Activated B cell treated with CpG ODN at 0.5 μM for 24 hours (primary cell): ENCODE data around the gene CETP. TPM values are rescaled to one million over a fixed set of nuclear protein-coding genes. Genes with fewer than 3 reads are reported as not detected.
"Not testable (repeated sequence)": the region's sequence is repeated elsewhere in the genome, so short reads cannot be mapped to it uniquely, and the experiment has no call there.

ENCODE experiments used
- ATAC-seq: fragments of 200-7000 bp; cut with Tn5 transposase; one replicate; pipeline ENCODE4 v1.10.0; 2021; ENCODE audit warnings: low read depth, mild to moderate bottlenecking, moderate library complexity
- CTCF ChIA-PET: fragments of 350-600 bp; sonication (Branson Sonifier 250); formaldehyde crosslinking; loops from one replicate; lab custom pipeline; 2021; ENCODE audit warnings: antibody characterized with exemption; lab: Charles Lee
- POLR2A ChIA-PET: fragments of 350-600 bp; sonication (Branson Sonifier 250); formaldehyde crosslinking; loops from one replicate; lab custom pipeline; 2021; ENCODE audit warnings: antibody characterized with exemption; lab: Charles Lee
- DNase-seq: peaks from one replicate; pipeline ENCODE4 v3.0.0; 2022
- H3K27ac Mint-ChIP-seq: one replicate; pipeline ENCODE4 v1.8.0; 2020; ENCODE audit warnings: mixed read lengths
- H3K27me3 Mint-ChIP-seq: one replicate; pipeline ENCODE4 v1.8.0; 2021; ENCODE audit warnings: mixed read lengths
- H3K36me3 Mint-ChIP-seq: one replicate; pipeline ENCODE4 v1.8.0; 2021; ENCODE audit warnings: low read depth, mixed read lengths
- H3K4me1 Mint-ChIP-seq: one replicate; pipeline ENCODE4 v1.8.0; 2021; ENCODE audit warnings: mixed read lengths
- H3K4me3 Mint-ChIP-seq: one replicate; pipeline ENCODE4 v1.8.0; 2020; ENCODE audit warnings: mild to moderate bottlenecking, mixed read lengths
- H3K9me3 Mint-ChIP-seq: one replicate; pipeline ENCODE4 v1.8.0; 2020; ENCODE audit warnings: mixed read lengths
- intact Hi-C: fragments of 100-400 bp; cut with micrococcal nuclease; formaldehyde crosslinking; loops from one replicate; pipeline ENCODE4 v1.15.1; 2024
- total RNA-seq: library from RNA; stranded (reverse); gene quantifications from 2 replicates; pipeline ENCODE4 v1.2.3, GENCODE V29; 2022
- TF ChIP-seq, protein P1 (sequence below): fragments of 200-600 bp; IDR thresholded peaks from one replicate; pipeline ENCODE4 v1.8.0; 2022; ENCODE audit warnings: antibody characterized with exemption, mild to moderate bottlenecking

Gene CETP
- total RNA-seq, 1 donor from 2014 or later: 1.4 TPM

DNA sequence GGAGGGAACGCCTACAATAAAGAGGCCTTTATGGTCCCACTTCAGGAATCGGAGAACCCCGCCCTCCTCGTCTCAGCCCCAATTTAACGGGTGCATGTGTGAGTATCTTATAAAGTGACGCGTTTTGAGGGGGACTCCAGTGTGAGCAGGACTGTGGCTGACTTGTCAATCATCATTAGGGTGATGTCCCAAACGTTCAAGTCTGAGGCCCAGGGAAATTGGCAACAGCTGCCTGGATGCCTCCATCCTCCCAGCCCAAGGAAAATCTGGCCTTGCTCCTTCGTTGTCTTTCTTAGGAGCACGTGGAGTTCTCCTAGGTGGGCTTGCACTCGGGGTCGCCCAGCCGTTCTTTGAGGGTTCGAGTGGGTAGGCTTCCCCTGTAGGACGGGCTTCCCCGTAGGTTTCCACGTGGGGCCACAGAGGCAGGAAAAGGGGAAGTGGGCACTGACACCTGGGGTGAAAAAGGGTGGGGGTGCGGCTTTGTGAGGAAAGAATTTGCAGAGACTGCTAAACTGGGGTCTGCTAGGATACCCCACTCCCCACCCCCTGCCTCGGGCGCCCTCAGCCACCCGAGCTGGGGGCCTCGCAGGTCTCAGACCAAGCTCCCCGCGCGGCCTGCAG lies 30.4 kb upstream of the CETP start:
- TF ChIP-seq, protein P1, sequence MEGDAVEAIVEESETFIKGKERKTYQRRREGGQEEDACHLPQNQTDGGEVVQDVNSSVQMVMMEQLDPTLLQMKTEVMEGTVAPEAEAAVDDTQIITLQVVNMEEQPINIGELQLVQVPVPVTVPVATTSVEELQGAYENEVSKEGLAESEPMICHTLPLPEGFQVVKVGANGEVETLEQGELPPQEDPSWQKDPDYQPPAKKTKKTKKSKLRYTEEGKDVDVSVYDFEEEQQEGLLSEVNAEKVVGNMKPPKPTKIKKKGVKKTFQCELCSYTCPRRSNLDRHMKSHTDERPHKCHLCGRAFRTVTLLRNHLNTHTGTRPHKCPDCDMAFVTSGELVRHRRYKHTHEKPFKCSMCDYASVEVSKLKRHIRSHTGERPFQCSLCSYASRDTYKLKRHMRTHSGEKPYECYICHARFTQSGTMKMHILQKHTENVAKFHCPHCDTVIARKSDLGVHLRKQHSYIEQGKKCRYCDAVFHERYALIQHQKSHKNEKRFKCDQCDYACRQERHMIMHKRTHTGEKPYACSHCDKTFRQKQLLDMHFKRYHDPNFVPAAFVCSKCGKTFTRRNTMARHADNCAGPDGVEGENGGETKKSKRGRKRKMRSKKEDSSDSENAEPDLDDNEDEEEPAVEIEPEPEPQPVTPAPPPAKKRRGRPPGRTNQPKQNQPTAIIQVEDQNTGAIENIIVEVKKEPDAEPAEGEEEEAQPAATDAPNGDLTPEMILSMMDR: no peak
- intact Hi-C loops: loop anchor here (1.0 to 10.0 kb wide), 7 partner anchors 14 to 606 kb away; partner anchors contain the start of genes AMFR, CCDC102A, MT1A and MT1M
- Mint-ChIP-seq H3K36me3 (peaks cover 42% of the 10 kb centered on the region), H3K4me1 (peaks cover 54% of the 10 kb centered on the region), H3K9me3 (no peaks in the 10 kb centered on the region), H3K27me3 (no peaks in the 10 kb centered on the region), H3K27ac (peak overlapping the region; percentile 95), H3K4me3 (peak overlapping the region; percentile 97)
- DNase-seq: no peak
- ATAC-seq: peak; percentile 55
- POLR2A ChIA-PET: interaction anchor here (0.5 to 22.7 kb wide), 32 partner anchors 8 to 613 kb away, joined by 3 to 795 read pairs (median 4); partner anchors contain the start of genes NLRC5 and SLC12A3
- CTCF ChIA-PET: interaction anchor here (0.8 to 2.2 kb wide), 7 partner anchors 12 to 64 kb away, joined by 3 to 13 read pairs (median 5); no protein-coding TSS in a partner anchor

DNA sequence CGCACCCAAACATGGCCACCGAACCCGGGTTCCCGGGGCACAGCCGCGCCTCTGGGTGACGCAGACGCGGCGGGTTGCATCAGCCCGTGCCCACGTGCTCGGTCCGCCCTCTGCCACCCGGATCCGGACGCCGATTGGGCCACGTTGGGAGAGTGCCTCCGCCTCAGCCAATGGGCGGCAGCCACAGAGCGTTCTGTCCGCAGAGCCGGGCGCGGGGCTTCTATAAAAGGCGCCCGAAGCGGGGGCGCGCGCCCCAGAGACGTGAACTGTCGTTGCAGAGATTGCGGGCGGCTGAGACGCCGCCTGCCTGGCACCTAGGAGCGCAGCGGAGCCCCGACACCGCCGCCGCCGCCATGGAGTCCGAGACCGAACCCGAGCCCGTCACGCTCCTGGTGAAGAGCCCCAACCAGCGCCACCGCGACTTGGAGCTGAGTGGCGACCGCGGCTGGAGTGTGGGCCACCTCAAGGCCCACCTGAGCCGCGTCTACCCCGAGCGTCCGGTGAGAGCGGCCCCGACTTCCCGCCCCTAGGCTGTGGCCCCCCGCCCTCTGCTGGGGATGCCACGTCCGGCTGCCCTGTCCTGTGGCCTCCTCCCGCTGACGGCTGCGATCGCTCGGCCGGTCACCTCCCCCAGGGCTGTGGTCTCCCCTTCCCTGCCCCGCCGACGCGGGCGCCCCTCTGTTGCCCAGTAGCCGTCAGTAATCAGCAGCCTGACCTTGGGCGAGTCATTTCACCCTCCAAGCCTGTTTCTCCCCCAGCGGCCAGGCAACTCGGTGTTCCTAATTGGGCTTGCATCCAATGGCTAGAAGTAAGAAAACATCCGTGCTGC lies 29.6 kb upstream of the CETP start, which contains the start of gene HERPUD1:
HERPUD1 (plus strand) TSS at position 251 of the 829 bp plus-strand sequence; CDS start at position 354, 103 bp downstream.
- TF ChIP-seq, protein P1: no peak
- peak within 1 kb of the TSS; percentile 97 for H3K4me3 Mint-ChIP-seq
- H3K27me3 Mint-ChIP-seq: no peaks in the 10 kb centered on the region
- no peaks in the 10 kb centered on the region for H3K9me3 Mint-ChIP-seq
- intact Hi-C loops: loop anchor here (1.0 to 10.0 kb wide), 10 partner anchors 15 to 605 kb away; partner anchors contain the start of genes AMFR, CCDC102A, MT1A and MT1M
- POLR2A ChIA-PET: interaction anchor here (0.5 to 22.7 kb wide), 33 partner anchors 7 to 613 kb away, joined by 3 to 795 read pairs (median 4); partner anchors contain the start of genes NLRC5, PSME3IP1, RSPRY1 and SLC12A3
- H3K27ac Mint-ChIP-seq: peak within 1 kb of the TSS; percentile 95
- ATAC-seq (peak; percentile 79), DNase-seq (peak; percentile 98)
- peaks cover 49% of the 10 kb centered on the region for H3K36me3 Mint-ChIP-seq
- peaks cover 61% of the 10 kb centered on the region for H3K4me1 Mint-ChIP-seq
- CTCF ChIA-PET: interaction anchor here (1.0 to 2.2 kb wide), 6 partner anchors 13 to 65 kb away, joined by 3 to 13 read pairs (median 6); no protein-coding TSS in a partner anchor

DNA sequence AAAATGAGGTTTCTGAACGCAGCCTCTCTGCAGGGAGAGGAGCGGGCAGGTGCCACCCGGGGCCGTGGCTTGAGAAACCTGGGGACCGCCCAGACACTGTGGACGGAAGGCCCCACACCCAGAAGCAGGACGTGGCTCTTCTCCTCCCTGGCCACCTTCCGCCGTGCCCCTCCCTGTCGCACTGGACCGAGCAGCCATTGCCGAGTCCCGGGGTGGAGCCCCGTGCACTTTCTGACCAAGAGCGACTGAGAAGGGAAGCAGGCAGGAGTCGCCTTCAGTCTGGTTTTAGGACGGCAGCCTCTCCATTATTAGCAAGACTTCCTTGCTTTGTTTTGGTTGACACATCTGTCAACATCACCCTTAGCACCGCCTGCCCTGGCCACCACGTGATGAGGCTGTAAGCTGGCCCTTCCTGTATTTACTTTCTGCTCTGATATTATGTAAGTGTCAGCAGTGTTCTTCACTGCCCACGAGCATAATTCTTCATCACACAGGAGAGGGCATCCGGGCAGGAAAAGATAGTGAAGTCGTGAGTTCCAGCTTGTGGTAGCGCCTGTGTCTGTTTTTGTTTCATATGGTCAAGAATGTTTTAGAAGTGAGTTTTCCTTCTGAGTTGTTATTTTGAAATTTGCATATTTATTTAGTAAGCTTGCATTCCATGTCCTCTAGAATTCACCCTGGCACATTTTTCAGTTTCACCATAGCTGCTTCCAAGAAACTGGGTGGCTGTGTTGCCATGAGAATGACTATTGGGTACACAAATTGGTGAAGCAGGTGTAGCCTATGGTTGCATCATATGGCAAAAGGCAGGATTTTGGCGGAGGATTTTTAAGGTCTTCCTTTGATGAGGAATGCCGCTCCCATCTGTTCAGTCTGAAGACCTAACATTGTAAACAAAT lies 28.8 kb upstream of the CETP start:
- Mint-ChIP-seq H3K4me1 (peaks cover 63% of the 10 kb centered on the region), H3K36me3 (peaks cover 58% of the 10 kb centered on the region), H3K4me3 (peak overlapping the region; percentile 97), H3K27ac (peak overlapping the region; percentile 95), H3K27me3 (no peaks in the 10 kb centered on the region), H3K9me3 (no peaks in the 10 kb centered on the region)
- DNase-seq (peak; percentile 40), ATAC-seq (no peak)
- TF ChIP-seq, protein P1: no peak
- ChIA-PET POLR2A (interaction anchor here (0.6 to 22.7 kb wide), 17 partner anchors 11 to 253 kb away, joined by 3 to 795 read pairs (median 5); partner anchors contain the start of genes NLRC5, PSME3IP1, RSPRY1 and SLC12A3), CTCF (interaction anchor here (0.7 to 2.2 kb wide), 6 partner anchors 20 to 70 kb away, joined by 3 to 8 read pairs (median 6); no protein-coding TSS in a partner anchor)
- intact Hi-C loops: loop anchor here (1.0 to 10.0 kb wide), 7 partner anchors 8 to 604 kb away; partner anchors contain the start of genes AMFR, CCDC102A, MT1A and MT1M

DNA sequence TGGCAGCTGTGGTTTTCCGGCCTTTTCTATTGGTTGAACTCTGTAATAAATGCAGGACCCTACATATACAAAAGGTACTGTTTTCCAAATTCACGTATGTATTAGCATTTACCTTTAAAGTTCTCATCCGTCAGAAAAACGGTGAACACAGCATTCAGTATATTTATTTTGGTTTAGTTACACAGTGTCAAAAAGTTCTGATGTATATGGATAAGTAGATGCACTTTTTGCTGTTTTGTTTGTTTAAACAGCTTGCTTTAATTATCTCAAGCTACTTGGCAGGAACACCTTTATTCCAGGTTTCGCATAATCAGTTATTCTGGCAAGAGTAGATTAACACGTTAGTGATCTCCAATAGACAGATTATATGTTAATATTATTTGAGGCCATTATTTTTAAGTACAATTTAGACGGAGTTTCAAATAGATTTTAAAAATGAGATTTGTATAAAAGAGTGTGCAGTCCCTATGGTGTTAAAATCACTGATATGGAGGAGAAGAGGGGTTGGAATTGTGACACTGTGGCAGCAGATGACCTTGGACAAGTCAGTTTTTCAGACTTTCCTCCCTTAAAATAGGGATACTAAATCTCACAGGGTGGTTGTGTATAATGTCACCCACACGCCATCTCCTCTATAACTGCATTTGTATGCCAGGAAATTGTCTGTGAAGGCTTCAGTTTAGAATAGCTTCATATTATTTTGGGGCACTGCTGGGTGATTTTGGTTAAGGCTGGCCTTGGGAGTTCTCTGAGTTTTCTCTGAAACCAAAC lies 27.7 kb upstream of the CETP start:
- intact Hi-C loops: loop anchor here (1.0 to 10.0 kb wide), 5 partner anchors 7 to 603 kb away; partner anchors contain the start of genes AMFR, CCDC102A, MT1A and MT1M
- peaks cover 68% of the 10 kb centered on the region for H3K36me3 Mint-ChIP-seq
- TF ChIP-seq, protein P1: no peak
- DNase-seq: no peak
- H3K27ac Mint-ChIP-seq: peak overlapping the region; percentile 95
- ChIA-PET POLR2A (interaction anchor here (0.6 to 22.7 kb wide), 12 partner anchors 10 to 603 kb away, joined by 3 to 795 read pairs (median 14); partner anchors contain the start of gene SLC12A3), CTCF (interaction anchor here (1.1 to 2.2 kb wide), 6 partner anchors 21 to 71 kb away, joined by 3 to 8 read pairs (median 6); no protein-coding TSS in a partner anchor)
- peak overlapping the region; percentile 97 for H3K4me3 Mint-ChIP-seq
- no peaks in the 10 kb centered on the region for H3K9me3 Mint-ChIP-seq
- peaks cover 67% of the 10 kb centered on the region for H3K4me1 Mint-ChIP-seq
- no peak for ATAC-seq
- H3K27me3 Mint-ChIP-seq: no peaks in the 10 kb centered on the region

DNA sequence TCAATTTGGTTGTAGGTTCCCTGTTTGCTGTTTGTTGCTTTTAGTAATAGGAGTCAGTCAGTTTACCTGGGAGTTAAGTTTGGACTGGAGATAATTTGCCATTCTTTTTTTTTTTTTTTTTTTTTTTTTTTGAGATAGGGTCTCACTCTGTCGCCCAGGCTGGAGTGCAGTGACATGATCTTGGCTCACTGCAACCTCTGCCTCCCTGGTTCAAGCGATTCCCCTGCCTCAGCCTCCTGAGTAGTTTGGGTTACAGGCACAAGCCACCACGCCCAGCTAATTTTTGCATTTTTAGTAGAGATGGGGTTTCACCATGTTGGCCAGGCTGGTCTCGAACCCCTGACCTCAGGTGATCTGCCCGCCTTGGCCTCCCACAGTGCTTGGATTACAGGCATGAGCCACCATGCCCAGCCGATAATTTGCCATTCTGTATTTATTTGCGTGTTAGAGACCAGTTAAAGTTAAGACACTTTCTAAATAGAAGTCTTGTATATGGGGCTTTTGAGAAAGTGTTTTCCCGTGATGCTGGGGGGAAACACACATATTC lies 27.1 kb upstream of the CETP start:
- Mint-ChIP-seq H3K4me3 (peak overlapping the region; percentile 97), H3K4me1 (peaks cover 69% of the 10 kb centered on the region), H3K36me3 (peaks cover 75% of the 10 kb centered on the region), H3K27ac (peak overlapping the region; percentile 95)
- DNase-seq, H3K27me3 Mint-ChIP-seq, ATAC-seq, H3K9me3 Mint-ChIP-seq: not testable (repeated sequence)
- ChIA-PET CTCF (interaction anchor here (1.4 to 1.7 kb wide), 2 partner anchors 67 to 68 kb away, joined by 5 to 8 read pairs; no protein-coding TSS in a partner anchor), POLR2A (interaction anchor here (0.6 to 22.7 kb wide), 9 partner anchors 10 to 603 kb away, joined by 3 to 795 read pairs (median 10); partner anchors contain the start of gene SLC12A3)
- intact Hi-C loops: loop anchor here (5.0 to 10.0 kb wide), 3 partner anchors 300 to 603 kb away; partner anchors contain the start of genes AMFR, CCDC102A, MT1A and MT1M
